Fibroblast of skin of left biceps (primary cell): Measurements from ENCODE around the gene DSCAML1.
"Not testable (repeated sequence)": the region's sequence is repeated elsewhere in the genome, so short reads cannot be mapped to it uniquely, and the experiment has no call there.

Experiments
- DNase-seq, 2 experiments: peaks; one replicate each; pipeline ENCODE4 v3.0.0-alpha.2; 2013; ENCODE audit warnings: low read depth in 2 of 2

DSCAML1 gene

GRCh38 chr11:117473481-117474091 is 323.4 kb downstream of the DSCAML1 start:
- DNase-seq: no peak

- DNase-seq: no peak
These were observed 325.2 kb downstream of the DSCAML1 start for GRCh38 chr11:117471776-117472175.

- no peak for DNase-seq
These were observed 326.4 kb downstream of the DSCAML1 start for GRCh38 chr11:117470576-117470975.

GRCh38 chr11:117468888-117469287 is 328.1 kb downstream of the DSCAML1 start:
- DNase-seq: no peak

- DNase-seq: no peak
These were observed 329.2 kb downstream of the DSCAML1 start for GRCh38 chr11:117467770-117468169.

GRCh38 chr11:117466966-117467365 is 330.1 kb downstream of the DSCAML1 start:
- DNase-seq: no peak

- DNase-seq: no peak
These were observed 331.6 kb downstream of the DSCAML1 start for GRCh38 chr11:117465236-117465997.

- no peak for DNase-seq
These were observed 332.2 kb downstream of the DSCAML1 start for GRCh38 chr11:117464778-117465177.

- no peak for DNase-seq
These were observed 334.2 kb downstream of the DSCAML1 start for GRCh38 chr11:117462864-117463247.

- DNase-seq: no peak
These were observed 334.7 kb downstream of the DSCAML1 start for GRCh38 chr11:117462183-117462863.

- no peak for DNase-seq
These were observed 335.4 kb downstream of the DSCAML1 start for GRCh38 chr11:117461396-117462182.

- no peak for DNase-seq
These were observed 337.1 kb downstream of the DSCAML1 start for GRCh38 chr11:117459979-117460300.

GRCh38 chr11:117459123-117459978 is 337.7 kb downstream of the DSCAML1 start:
- no peak for DNase-seq

- DNase-seq: no peak
These were observed 338.5 kb downstream of the DSCAML1 start for GRCh38 chr11:117458275-117459122.

GRCh38 chr11:117457835-117458234 is 339.2 kb downstream of the DSCAML1 start:
- DNase-seq: no peak

GRCh38 chr11:117457031-117457785 is 339.8 kb downstream of the DSCAML1 start:
- DNase-seq: no peak

GRCh38 chr11:117456721-117457029 is 340.3 kb downstream of the DSCAML1 start:
- not testable (repeated sequence) for DNase-seq

GRCh38 chr11:117456027-117456720 is 340.8 kb downstream of the DSCAML1 start:
- no peak for DNase-seq

- DNase-seq: no peak
These were observed 342.5 kb downstream of the DSCAML1 start for GRCh38 chr11:117454564-117454917.
